T-helper 1 cell (primary cell): Measurements from ENCODE around the gene RYR2.

Source experiments
- DNase-seq, 5 donors: peaks; one replicate each; pipeline ENCODE4 v3.0.0-alpha.2; 2012 to 2020

Gene RYR2

GRCh38 chr1:237754627-237755026 lies 712.6 kb downstream of the RYR2 start:
- no peak for DNase-seq

GRCh38 chr1:237756304-237756967 lies 714.5 kb downstream of the RYR2 start:
- no peak for DNase-seq

GRCh38 chr1:237759377-237759776 lies 717.4 kb downstream of the RYR2 start:
- no peak for DNase-seq

GRCh38 chr1:237760951-237761350 lies 719.0 kb downstream of the RYR2 start:
- DNase-seq: no peak

- DNase-seq: no peak
Observed at GRCh38 chr1:237763137-237763536, 721.2 kb downstream of the RYR2 start.

- DNase-seq: no peak
Observed at GRCh38 chr1:237763751-237764150, 721.8 kb downstream of the RYR2 start.

GRCh38 chr1:237769916-237770315 lies 727.9 kb downstream of the RYR2 start:
- DNase-seq: no peak

GRCh38 chr1:237772009-237772408 lies 730.0 kb downstream of the RYR2 start:
- no peak for DNase-seq

GRCh38 chr1:237774246-237774645 lies 732.3 kb downstream of the RYR2 start:
- DNase-seq: no peak

GRCh38 chr1:237779356-237779755 lies 737.4 kb downstream of the RYR2 start:
- DNase-seq: no peak

- no peak for DNase-seq
Observed at GRCh38 chr1:237786066-237786719, 744.2 kb downstream of the RYR2 start.

- no peak for DNase-seq
Observed at GRCh38 chr1:237788069-237788468, 746.1 kb downstream of the RYR2 start.

GRCh38 chr1:237789619-237790018 lies 747.6 kb downstream of the RYR2 start:
- no peak for DNase-seq

- no peak for DNase-seq
Observed at GRCh38 chr1:237791592-237791991, 749.6 kb downstream of the RYR2 start.

- no peak for DNase-seq
Observed at GRCh38 chr1:237792149-237792548, 750.2 kb downstream of the RYR2 start.

GRCh38 chr1:237792726-237793125 lies 750.7 kb downstream of the RYR2 start:
- no peak for DNase-seq

GRCh38 chr1:237794071-237794470 lies 752.1 kb downstream of the RYR2 start:
- DNase-seq: no peak

- DNase-seq: no peak
Observed at GRCh38 chr1:237795558-237795957, 753.6 kb downstream of the RYR2 start.

GRCh38 chr1:237799762-237800474 lies 757.9 kb downstream of the RYR2 start:
- peak in 2 of 5 donors; percentile 6 to 19 for DNase-seq

- DNase-seq: no peak
Observed at GRCh38 chr1:237804516-237804915, 762.5 kb downstream of the RYR2 start.

GRCh38 chr1:237809099-237809498 lies 767.1 kb downstream of the RYR2 start:
- no peak for DNase-seq

- no peak for DNase-seq
Observed at GRCh38 chr1:237811633-237812032, 769.6 kb downstream of the RYR2 start.

- DNase-seq: no peak
Observed at GRCh38 chr1:237812061-237812460, 770.1 kb downstream of the RYR2 start.

- DNase-seq: no peak
Observed at GRCh38 chr1:237814319-237814924, 772.4 kb downstream of the RYR2 start.
